Ishikawa (cell line): ENCODE results near the gene GIMAP8.

Experiments
- CEBPB ChIP-seq: IDR thresholded peaks from 2 replicates; pipeline ENCODE4 v1.6.1; 2012
- CREB1 ChIP-seq: IDR thresholded peaks from 2 replicates; pipeline ENCODE4 v1.6.1; 2012; ENCODE audit warnings: low read depth
- EGR1 ChIP-seq: IDR thresholded peaks from 2 replicates; pipeline ENCODE4 v1.6.1; 2012
- EP300 ChIP-seq: IDR thresholded peaks from 2 replicates; pipeline ENCODE4 v1.6.1; 2012; ENCODE audit warnings: borderline replicate concordance
- FOXM1 ChIP-seq: IDR thresholded peaks from 2 replicates; pipeline ENCODE4 v1.6.1; 2012; ENCODE audit warnings: low read depth, borderline replicate concordance
- NFIC ChIP-seq: IDR thresholded peaks from 2 replicates; pipeline ENCODE4 v1.6.1; 2012
- RAD21 ChIP-seq: IDR thresholded peaks from 2 replicates; pipeline ENCODE4 v1.6.1; 2012; ENCODE audit warnings: low read depth
- TAF1 ChIP-seq: IDR thresholded peaks from 2 replicates; pipeline ENCODE4 v1.6.1; 2012; ENCODE audit warnings: low read depth, mild to moderate bottlenecking
- TCF12 ChIP-seq: IDR thresholded peaks from 2 replicates; pipeline ENCODE4 v1.6.1; 2012; ENCODE audit warnings: low read depth
- TEAD4 ChIP-seq: IDR thresholded peaks from 2 replicates; pipeline ENCODE4 v1.6.1; 2012
- YY1 ChIP-seq: IDR thresholded peaks from 2 replicates; pipeline ENCODE4 v1.6.1; 2012; ENCODE audit warnings: low read depth
- ZBTB7A ChIP-seq: IDR thresholded peaks from 2 replicates; pipeline ENCODE4 v1.6.1; 2012; ENCODE audit warnings: low read depth
- TF ChIP-seq, protein P1 (sequence below): IDR thresholded peaks from 2 replicates; pipeline ENCODE4 v1.6.1; 2012
- TF ChIP-seq, protein P2 (sequence below): IDR thresholded peaks from 2 replicates; pipeline ENCODE4 v1.6.1; 2012
- TF ChIP-seq, protein P3 (sequence below): IDR thresholded peaks from 2 replicates; pipeline ENCODE4 v1.6.1; 2012; ENCODE audit warnings: low read depth, mild to moderate bottlenecking

The GIMAP8 gene

DNA sequence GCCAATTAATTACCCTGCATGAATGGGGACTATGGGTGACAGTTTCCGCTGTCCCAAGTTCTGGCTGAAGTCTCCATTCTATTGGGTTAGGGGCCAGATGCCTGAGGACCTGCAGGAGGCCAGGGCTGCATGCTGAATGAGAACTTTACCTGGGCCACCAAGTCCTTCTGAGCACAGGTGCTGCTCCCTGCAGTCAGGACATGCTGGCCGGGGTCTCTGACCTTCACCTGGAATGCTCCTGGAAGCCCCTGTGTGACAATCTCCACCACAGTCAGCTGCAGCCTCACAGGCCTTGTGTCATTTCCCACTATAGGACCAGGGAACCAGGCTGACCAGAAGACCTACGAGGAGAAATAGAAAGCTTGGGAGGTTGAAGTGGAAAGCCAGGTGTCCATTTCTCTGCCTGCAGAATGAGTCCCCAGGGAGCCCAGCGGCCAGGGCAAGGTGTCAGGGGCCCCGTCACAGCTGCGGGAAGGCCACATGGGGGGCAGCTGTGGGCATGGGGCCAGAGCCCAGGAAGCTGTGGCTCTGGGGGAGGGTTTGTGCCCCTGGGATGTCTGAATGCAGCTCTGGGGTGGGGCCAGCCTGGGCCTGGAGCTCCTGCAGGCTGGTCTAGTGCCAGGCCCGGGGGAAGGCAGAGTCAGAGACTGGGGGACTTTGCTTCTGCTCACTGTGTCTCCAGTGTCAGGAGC, 5.6 kb upstream of the GIMAP8 start:
- TF ChIP-seq, protein P1, sequence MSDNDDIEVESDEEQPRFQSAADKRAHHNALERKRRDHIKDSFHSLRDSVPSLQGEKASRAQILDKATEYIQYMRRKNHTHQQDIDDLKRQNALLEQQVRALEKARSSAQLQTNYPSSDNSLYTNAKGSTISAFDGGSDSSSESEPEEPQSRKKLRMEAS = no peak
- TF ChIP-seq CREB1 = no peak
- TF ChIP-seq TCF12 = no peak
- no peak for TF ChIP-seq YY1
- TF ChIP-seq RAD21 = no peak
- TF ChIP-seq EGR1 = no peak
- no peak for TF ChIP-seq CEBPB

- TF ChIP-seq TCF12 (no peak), TEAD4 (no peak), CEBPB (no peak), YY1 (no peak), CREB1 (no peak), RAD21 (no peak), FOXM1 (no peak), NFIC (no peak), ZBTB7A (no peak)
- TF ChIP-seq, protein P2, sequence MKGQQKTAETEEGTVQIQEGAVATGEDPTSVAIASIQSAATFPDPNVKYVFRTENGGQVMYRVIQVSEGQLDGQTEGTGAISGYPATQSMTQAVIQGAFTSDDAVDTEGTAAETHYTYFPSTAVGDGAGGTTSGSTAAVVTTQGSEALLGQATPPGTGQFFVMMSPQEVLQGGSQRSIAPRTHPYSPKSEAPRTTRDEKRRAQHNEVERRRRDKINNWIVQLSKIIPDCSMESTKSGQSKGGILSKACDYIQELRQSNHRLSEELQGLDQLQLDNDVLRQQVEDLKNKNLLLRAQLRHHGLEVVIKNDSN = no peak
- TF ChIP-seq, protein P1 = no peak
Observed at GRCh38 chr7:150446288-150446938, 4.0 kb upstream of the GIMAP8 start.

- TF ChIP-seq NFIC (no peak), RAD21 (no peak)
Observed at GRCh38 chr7:150447966-150448788, 2.3 kb upstream of the GIMAP8 start.

DNA sequence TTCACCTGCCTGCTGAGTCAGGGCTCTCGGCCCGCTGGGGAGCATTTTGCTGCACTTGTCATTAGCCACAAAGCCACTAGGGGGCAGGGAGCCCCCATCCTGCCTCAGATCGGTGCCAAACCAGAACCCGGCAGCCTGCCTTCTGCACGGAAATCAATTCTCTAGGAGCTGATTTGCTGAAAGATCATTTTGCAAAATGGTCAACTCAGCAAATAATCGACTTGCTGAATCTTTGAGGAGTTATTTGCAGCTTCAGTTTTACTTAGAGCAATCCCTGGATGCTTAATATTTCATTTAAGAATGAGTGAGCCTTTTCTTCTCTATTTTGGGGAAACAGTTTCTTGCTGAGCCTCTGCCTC, 1.7 kb upstream of the GIMAP8 start:
- TF ChIP-seq ZBTB7A (no peak), RAD21 (peak; percentile 84)

DNA sequence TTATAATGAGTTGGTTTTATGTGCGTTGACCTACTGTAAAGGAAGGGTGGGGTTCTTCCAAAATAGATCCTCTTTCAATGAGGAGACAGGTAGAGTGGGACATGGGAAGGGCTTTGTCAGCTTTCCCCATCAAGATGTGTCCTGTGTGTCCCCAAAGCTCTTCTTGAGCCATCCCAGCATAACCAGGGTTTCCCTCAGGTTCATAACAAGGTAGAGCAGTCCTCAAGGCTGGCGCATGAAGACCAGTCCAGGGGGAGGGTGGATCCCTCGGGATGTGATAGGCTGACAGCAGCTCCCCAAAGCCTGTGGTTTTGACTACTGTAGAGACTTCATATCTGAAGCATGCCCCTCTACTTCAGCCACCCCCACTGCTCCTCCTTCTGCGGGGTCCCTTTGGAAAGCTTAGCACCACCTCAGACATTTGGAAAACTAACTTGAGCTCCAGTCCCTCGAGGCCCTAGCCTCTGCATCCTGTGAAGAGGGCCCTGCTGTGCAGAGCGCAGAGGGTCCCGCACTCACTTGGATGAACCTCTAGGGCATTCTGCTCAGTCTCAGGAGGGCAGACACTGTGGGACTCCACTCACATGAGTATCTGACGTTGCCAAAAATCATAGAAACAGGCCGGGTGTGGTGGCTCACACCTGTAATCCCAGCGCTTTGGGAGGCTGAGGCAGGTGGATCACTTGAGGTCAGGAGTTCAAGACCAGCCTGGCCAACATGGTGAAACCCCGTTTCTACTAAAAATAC, 1.1 kb upstream of the GIMAP8 start:
- TF ChIP-seq YY1 (no peak), EGR1 (no peak), RAD21 (no peak), CEBPB (no peak), EP300 (no peak), CREB1 (no peak), NFIC (no peak), TEAD4 (no peak), TAF1 (no peak), FOXM1 (no peak), TCF12 (no peak)
- TF ChIP-seq, protein P2 = no peak
- TF ChIP-seq, protein P3, sequence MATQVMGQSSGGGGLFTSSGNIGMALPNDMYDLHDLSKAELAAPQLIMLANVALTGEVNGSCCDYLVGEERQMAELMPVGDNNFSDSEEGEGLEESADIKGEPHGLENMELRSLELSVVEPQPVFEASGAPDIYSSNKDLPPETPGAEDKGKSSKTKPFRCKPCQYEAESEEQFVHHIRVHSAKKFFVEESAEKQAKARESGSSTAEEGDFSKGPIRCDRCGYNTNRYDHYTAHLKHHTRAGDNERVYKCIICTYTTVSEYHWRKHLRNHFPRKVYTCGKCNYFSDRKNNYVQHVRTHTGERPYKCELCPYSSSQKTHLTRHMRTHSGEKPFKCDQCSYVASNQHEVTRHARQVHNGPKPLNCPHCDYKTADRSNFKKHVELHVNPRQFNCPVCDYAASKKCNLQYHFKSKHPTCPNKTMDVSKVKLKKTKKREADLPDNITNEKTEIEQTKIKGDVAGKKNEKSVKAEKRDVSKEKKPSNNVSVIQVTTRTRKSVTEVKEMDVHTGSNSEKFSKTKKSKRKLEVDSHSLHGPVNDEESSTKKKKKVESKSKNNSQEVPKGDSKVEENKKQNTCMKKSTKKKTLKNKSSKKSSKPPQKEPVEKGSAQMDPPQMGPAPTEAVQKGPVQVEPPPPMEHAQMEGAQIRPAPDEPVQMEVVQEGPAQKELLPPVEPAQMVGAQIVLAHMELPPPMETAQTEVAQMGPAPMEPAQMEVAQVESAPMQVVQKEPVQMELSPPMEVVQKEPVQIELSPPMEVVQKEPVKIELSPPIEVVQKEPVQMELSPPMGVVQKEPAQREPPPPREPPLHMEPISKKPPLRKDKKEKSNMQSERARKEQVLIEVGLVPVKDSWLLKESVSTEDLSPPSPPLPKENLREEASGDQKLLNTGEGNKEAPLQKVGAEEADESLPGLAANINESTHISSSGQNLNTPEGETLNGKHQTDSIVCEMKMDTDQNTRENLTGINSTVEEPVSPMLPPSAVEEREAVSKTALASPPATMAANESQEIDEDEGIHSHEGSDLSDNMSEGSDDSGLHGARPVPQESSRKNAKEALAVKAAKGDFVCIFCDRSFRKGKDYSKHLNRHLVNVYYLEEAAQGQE = no peak

DNA sequence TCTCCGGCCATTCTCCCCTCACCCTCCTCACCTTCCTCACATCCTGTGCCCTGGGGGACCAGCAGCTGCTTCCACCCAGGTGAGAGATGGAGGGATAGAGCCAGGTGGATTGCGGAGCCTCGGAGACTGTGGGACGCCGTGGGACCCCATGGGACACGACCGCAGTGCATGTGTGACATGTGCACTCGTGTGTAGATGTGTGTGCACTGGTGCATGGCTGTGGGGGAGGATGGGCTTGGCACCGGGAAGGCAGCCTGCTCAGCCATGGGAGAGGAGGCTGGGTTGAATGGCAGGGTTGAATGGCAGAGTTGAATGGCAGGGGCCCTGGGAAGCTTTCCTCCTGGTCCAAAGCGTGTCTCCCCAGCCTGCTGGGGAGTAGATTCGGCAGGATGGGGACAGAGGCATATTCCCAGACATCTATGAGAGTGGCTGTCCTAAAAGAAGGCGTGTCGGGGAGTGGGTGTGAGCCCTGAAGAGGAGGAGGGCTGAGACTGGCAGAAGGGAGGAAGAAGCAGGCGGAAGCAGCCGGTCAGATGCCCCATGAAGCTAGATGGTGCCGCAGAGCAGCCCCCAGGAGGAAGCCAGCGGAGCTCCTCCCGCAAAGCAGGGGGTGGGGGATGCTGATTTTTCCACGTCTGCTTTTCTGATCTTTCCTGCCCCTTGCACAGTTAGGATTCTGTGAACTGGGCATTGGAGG, 815 bp downstream of the GIMAP8 start:
- TF ChIP-seq, protein P2 = no peak
- TF ChIP-seq EGR1 = no peak
- TF ChIP-seq TEAD4 = no peak
- no peak for TF ChIP-seq EP300
- TF ChIP-seq NFIC = no peak
- TF ChIP-seq RAD21 = no peak
- TF ChIP-seq ZBTB7A = no peak
- TF ChIP-seq TAF1 = no peak
- no peak for TF ChIP-seq YY1
- TF ChIP-seq, protein P1 = no peak
